H9 (cell line): ENCODE data around the gene MMP2. TPM values are rescaled to one million over a fixed set of nuclear protein-coding genes. Genes with fewer than 3 reads are reported as not detected.

Source experiments
- DNase-seq: peaks from one replicate; pipeline ENCODE4 v3.0.0-alpha.2; 2017
- H2AFZ ChIP-seq: one replicate; pipeline ENCODE4 v1.6.1; 2013; ENCODE audit warnings: mild to moderate bottlenecking, low read length, control low read depth, moderate library complexity
- H2AK5ac ChIP-seq: 2 replicates; pipeline ENCODE4 v1.6.1; 2013; ENCODE audit warnings: low read length, control low read depth, mixed read lengths; ENCODE audit not compliant: insufficient read length
- H2BK120ac ChIP-seq: one replicate; pipeline ENCODE4 v1.6.1; 2013; ENCODE audit warnings: low read depth, mild to moderate bottlenecking, low read length, control low read depth, inconsistent platforms; ENCODE audit not compliant: poor library complexity, severe bottlenecking
- H2BK12ac ChIP-seq: 2 replicates; pipeline ENCODE4 v1.6.1; 2013; ENCODE audit warnings: low read length, control low read depth, mixed read lengths, low read depth; ENCODE audit not compliant: insufficient read length
- H2BK15ac ChIP-seq: 2 replicates; pipeline ENCODE4 v1.6.1; 2013; ENCODE audit warnings: low read depth, low read length, control low read depth
- H2BK20ac ChIP-seq: one replicate; pipeline ENCODE4 v1.6.1; 2013; ENCODE audit warnings: low read depth, mild to moderate bottlenecking, low read length, control low read depth, inconsistent platforms; ENCODE audit not compliant: poor library complexity, severe bottlenecking
- H2BK5ac ChIP-seq: 2 replicates; pipeline ENCODE4 v1.6.1; 2013; ENCODE audit warnings: low read length, control low read depth, mixed read lengths; ENCODE audit not compliant: insufficient read length
- H3K14ac ChIP-seq: 2 replicates; pipeline ENCODE4 v1.6.1; 2013; ENCODE audit warnings: low read length, control low read depth; ENCODE audit not compliant: insufficient read depth
- H3K18ac ChIP-seq: 2 replicates; pipeline ENCODE4 v1.6.1; 2013; ENCODE audit warnings: low read depth, mild to moderate bottlenecking, mixed read lengths, low read length, control low read depth; ENCODE audit not compliant: insufficient read length
- H3K23ac ChIP-seq: 2 replicates; pipeline ENCODE4 v1.6.1; 2013; ENCODE audit warnings: low read length, control low read depth, mixed read lengths, low read depth; ENCODE audit not compliant: insufficient read length
- H3K23me2 ChIP-seq: 2 replicates; pipeline ENCODE4 v1.6.1; 2013; ENCODE audit warnings: low read depth, mild to moderate bottlenecking, mixed read lengths, low read length, control low read depth; ENCODE audit not compliant: insufficient read length, poor library complexity, severe bottlenecking
- H3K27ac ChIP-seq: 2 replicates; pipeline ENCODE4 v1.5.1; 2013; ENCODE audit warnings: low read length, control low read depth, mixed read lengths, low read depth; ENCODE audit not compliant: insufficient read length
- H3K27me3 ChIP-seq: 2 replicates; pipeline ENCODE4 v1.6.1; 2013; ENCODE audit warnings: low read length, control low read depth, inconsistent platforms; ENCODE audit not compliant: insufficient read depth
- H3K4ac ChIP-seq: 2 replicates; pipeline ENCODE4 v1.6.1; 2013; ENCODE audit warnings: low read depth, mild to moderate bottlenecking, control low read depth, inconsistent platforms, low read length, moderate library complexity
- H3K4me1 ChIP-seq: 2 replicates; pipeline ENCODE4 v1.6.1; 2013; ENCODE audit warnings: low read length, control low read depth, inconsistent platforms; ENCODE audit not compliant: insufficient read depth
- H3K4me2 ChIP-seq: 2 replicates; pipeline ENCODE4 v1.6.1; 2013; ENCODE audit warnings: low read length, control low read depth, mixed read lengths; ENCODE audit not compliant: insufficient read length, insufficient read depth
- H3K56ac ChIP-seq: 2 replicates; pipeline ENCODE4 v1.6.1; 2013; ENCODE audit warnings: low read depth, mild to moderate bottlenecking, mixed read lengths, low read length, control low read depth; ENCODE audit not compliant: insufficient read length
- H3K79me1 ChIP-seq: 2 replicates; pipeline ENCODE4 v1.6.1; 2013; ENCODE audit warnings: low read depth, mild to moderate bottlenecking, moderate library complexity, low read length, control low read depth, inconsistent platforms; ENCODE audit not compliant: insufficient read depth, poor library complexity, severe bottlenecking
- H3K79me2 ChIP-seq: 2 replicates; pipeline ENCODE4 v1.6.1; 2013; ENCODE audit warnings: low read length, control low read depth, inconsistent platforms; ENCODE audit not compliant: insufficient read depth
- H3K9ac ChIP-seq: 2 replicates; pipeline ENCODE4 v1.6.1; 2013; ENCODE audit warnings: low read length, control low read depth, mixed read lengths; ENCODE audit not compliant: insufficient read length; ENCODE audit errors: extremely low read depth
- H3K9me3 ChIP-seq: one replicate; pipeline ENCODE4 v1.6.1; 2013; ENCODE audit warnings: low read depth, low read length, inconsistent platforms; ENCODE audit not compliant: control insufficient read depth
- H3T11ph ChIP-seq: one replicate; pipeline ENCODE4 v1.6.1; 2013; ENCODE audit warnings: mild to moderate bottlenecking, low read length, control low read depth, inconsistent platforms
- H4K20me1 ChIP-seq: one replicate; pipeline ENCODE4 v1.6.1; 2013; ENCODE audit not compliant: control insufficient read depth, insufficient read length, insufficient read depth
- H4K5ac ChIP-seq: 2 replicates; pipeline ENCODE4 v1.6.1; 2013; ENCODE audit warnings: low read depth, mild to moderate bottlenecking, mixed read lengths, low read length, control low read depth; ENCODE audit not compliant: insufficient read length
- H4K8ac ChIP-seq: replicated peaks from 2 replicates; pipeline ENCODE4 v1.6.1; 2013; ENCODE audit warnings: low read length, control low read depth, mixed read lengths, low read depth; ENCODE audit not compliant: insufficient read length
- H4K91ac ChIP-seq: 2 replicates; pipeline ENCODE4 v1.6.1; 2013; ENCODE audit warnings: low read depth, mild to moderate bottlenecking, moderate library complexity, mixed read lengths, low read length, control low read depth; ENCODE audit not compliant: insufficient read length
- H3K27ac Mint-ChIP-seq, 3 experiments: 2 replicates in 2 of 3; 3 replicates in 1 of 3; pipeline ENCODE4 v1.8.0; 2020 to 2021; ENCODE audit warnings: mixed read lengths in 3 of 3, mild to moderate bottlenecking in 1 of 3, moderate library complexity in 1 of 3
- H3K27me3 Mint-ChIP-seq: 2 replicates; pipeline ENCODE4 v1.8.0; 2021; ENCODE audit warnings: low read depth, mild to moderate bottlenecking, moderate library complexity, mixed read lengths
- H3K36me3 Mint-ChIP-seq, 3 experiments: 2 replicates in 2 of 3; 3 replicates in 1 of 3; pipeline ENCODE4 v1.8.0; 2020 to 2021; ENCODE audit warnings: low read depth in 3 of 3, mixed read lengths in 3 of 3; ENCODE audit not compliant: insufficient read depth in 1 of 3
- H3K4me1 Mint-ChIP-seq, 2 experiments: 2 replicates each; pipeline ENCODE4 v1.8.0; 2020; ENCODE audit warnings: mixed read lengths in 2 of 2
- H3K4me3 Mint-ChIP-seq, 2 experiments: 2 replicates in 1 of 2; 3 replicates in 1 of 2; pipeline ENCODE4 v1.8.0; 2020 to 2021; ENCODE audit warnings: mild to moderate bottlenecking in 2 of 2, mixed read lengths in 2 of 2, moderate library complexity in 1 of 2
- H3K9me3 Mint-ChIP-seq, 2 experiments: 2 replicates in 1 of 2; 3 replicates in 1 of 2; pipeline ENCODE4 v1.8.0; 2020; ENCODE audit warnings: mild to moderate bottlenecking in 2 of 2, mixed read lengths in 2 of 2, moderate library complexity in 1 of 2
- WGBS: extraction: QIAGEN DNeasy Blood & Tissue Kit; methylation state at CpG from one replicate; pipeline ENCODE4 v1.1.7; 2013; ENCODE audit warnings: missing lambda C conversion rate, low lambda C conversion rate, mixed read lengths; ENCODE audit not compliant: insufficient read length; ENCODE audit errors: extremely low coverage; 5-methylcytosine and 5-hydroxymethylcytosine counted together
- total RNA-seq: library from RNA; stranded (reverse); gene quantifications from 2 replicates; pipeline ENCODE4 v1.2.1, GENCODE V29; 2021
- TF ChIP-seq, protein P1 (sequence below): fragments of 200-600 bp; sonication (generic); conservative IDR thresholded peaks from 3 replicates; pipeline ENCODE4 v1.8.0; 2021; ENCODE audit warnings: antibody characterized with exemption, mild to moderate bottlenecking

Gene MMP2
- total RNA-seq, 1 experiment from 2014 or later = 23.1 TPM

DNA sequence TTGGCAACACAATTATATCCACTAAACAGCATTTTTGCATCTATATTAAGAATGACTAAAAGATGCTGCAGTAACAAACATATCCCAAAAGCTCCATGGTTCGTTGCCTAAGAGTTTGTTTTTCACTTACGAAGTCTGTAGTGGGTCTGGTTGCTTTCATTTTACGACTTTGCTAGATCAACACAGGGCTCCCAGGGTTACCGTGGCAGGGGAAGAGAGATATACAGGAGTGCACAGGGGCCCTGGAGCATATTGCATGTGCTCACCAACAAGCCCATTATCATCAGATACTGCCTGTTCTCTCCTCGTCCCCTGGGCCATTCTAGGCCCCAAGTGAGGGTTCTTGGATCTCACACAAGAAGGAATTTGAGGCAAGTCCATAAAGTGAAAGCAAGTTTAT, 3.1 kb upstream of the MMP2 start:
- H3K27me3 ChIP-seq = peaks cover 26% of the 10 kb centered on the region
- Mint-ChIP-seq H3K4me3 (no peak overlapping the region), H3K27ac (no peak overlapping the region), H3K36me3 (no peaks in the 10 kb centered on the region; a peak in 1 of 7 replicates), H3K27me3 (peaks cover 93% of the 10 kb centered on the region), H3K4me1 (peaks cover 41% of the 10 kb centered on the region in 2 experiments), H3K9me3 (peaks cover 0 to 2% of the 10 kb centered on the region in 2 experiments; a peak in 2 of 5 replicates)
- no peak overlapping the region for H2BK120ac ChIP-seq
- no peak overlapping the region for H2AFZ ChIP-seq
- no peak overlapping the region for H3K56ac ChIP-seq
- H3K23me2 ChIP-seq = peaks cover 20% of the 10 kb centered on the region
- H3T11ph ChIP-seq = no peak overlapping the region
- H4K8ac ChIP-seq = no peak overlapping the region
- H3K79me1 ChIP-seq = no peaks in the 10 kb centered on the region
- no peak overlapping the region for H2BK15ac ChIP-seq
- WGBS = no CpG with 5 or more reads among the region's 5 CpGs
- H4K91ac ChIP-seq = no peak overlapping the region
- no peak overlapping the region for H3K18ac ChIP-seq
- H3K79me2 ChIP-seq = no peaks in the 10 kb centered on the region
- no peak overlapping the region for H3K23ac ChIP-seq
- H2BK20ac ChIP-seq = no peak overlapping the region
- TF ChIP-seq, protein P1, sequence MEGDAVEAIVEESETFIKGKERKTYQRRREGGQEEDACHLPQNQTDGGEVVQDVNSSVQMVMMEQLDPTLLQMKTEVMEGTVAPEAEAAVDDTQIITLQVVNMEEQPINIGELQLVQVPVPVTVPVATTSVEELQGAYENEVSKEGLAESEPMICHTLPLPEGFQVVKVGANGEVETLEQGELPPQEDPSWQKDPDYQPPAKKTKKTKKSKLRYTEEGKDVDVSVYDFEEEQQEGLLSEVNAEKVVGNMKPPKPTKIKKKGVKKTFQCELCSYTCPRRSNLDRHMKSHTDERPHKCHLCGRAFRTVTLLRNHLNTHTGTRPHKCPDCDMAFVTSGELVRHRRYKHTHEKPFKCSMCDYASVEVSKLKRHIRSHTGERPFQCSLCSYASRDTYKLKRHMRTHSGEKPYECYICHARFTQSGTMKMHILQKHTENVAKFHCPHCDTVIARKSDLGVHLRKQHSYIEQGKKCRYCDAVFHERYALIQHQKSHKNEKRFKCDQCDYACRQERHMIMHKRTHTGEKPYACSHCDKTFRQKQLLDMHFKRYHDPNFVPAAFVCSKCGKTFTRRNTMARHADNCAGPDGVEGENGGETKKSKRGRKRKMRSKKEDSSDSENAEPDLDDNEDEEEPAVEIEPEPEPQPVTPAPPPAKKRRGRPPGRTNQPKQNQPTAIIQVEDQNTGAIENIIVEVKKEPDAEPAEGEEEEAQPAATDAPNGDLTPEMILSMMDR = no peak
- no peaks in the 10 kb centered on the region; the same call in 1 of the 2 replicates for H3K4me1 ChIP-seq
- H3K4ac ChIP-seq = no peak overlapping the region
- no peak overlapping the region for H2AK5ac ChIP-seq
- DNase-seq = no peak
- H3K9me3 ChIP-seq = no peaks in the 10 kb centered on the region
- no peak overlapping the region for H2BK5ac ChIP-seq
- H4K20me1 ChIP-seq = no peaks in the 10 kb centered on the region
- H4K5ac ChIP-seq = no peak overlapping the region
- no peak overlapping the region for H3K27ac ChIP-seq
- H2BK12ac ChIP-seq = no peak overlapping the region
- H3K14ac ChIP-seq = no peak overlapping the region
- H3K4me2 ChIP-seq = no peak overlapping the region
- no peak overlapping the region for H3K9ac ChIP-seq
